ENCODE measurements around the gene COX7A2.

COX7A2 gene, protein sequence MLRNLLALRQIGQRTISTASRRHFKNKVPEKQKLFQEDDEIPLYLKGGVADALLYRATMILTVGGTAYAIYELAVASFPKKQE

DNA sequence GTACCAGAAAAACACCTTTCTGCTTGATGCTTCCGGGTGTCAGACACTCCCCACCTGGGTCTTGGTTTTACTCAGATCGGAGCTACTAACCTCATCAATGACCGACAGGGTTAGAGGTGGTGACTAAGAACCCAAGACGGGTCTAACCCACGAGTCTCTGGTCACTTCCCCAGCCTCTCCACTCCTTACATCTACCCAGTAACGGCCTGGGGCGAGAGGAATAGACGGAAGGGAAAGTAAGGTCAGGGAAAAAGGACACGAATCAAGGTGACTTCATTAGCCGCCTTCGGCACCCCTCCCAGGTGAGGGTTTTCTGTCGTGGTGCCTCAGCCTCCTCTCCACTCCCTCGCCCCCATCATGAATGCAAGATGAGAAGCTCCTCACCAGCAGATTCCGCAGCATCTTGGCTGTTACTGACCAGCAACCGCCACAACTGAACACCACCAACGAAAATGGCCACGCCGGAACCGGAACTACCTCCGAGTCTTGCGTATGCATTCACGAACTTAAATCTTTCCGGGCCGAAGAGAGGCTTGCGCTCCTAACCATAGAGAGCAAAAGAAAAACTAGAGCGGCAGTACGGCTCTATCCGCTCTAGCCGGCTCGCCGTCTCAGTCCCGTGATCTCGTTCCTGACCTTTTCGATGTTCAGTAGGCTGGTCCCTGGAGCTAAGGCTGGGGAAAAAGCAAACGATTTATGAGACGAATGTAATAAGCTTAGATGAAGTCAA is at the start of gene COX7A2:
TSS of gene COX7A2 (minus strand) at position 469 of the 730 bp plus-strand sequence. CDS start at position 402, 67 bp downstream.
- CTCF ChIA-PET: interaction anchor here (1.0 to 2.3 kb wide), 4 partner anchors 15 to 34 kb away, joined by 3 to 12 read pairs (median 6); no protein-coding TSS in a partner anchor

DNA sequence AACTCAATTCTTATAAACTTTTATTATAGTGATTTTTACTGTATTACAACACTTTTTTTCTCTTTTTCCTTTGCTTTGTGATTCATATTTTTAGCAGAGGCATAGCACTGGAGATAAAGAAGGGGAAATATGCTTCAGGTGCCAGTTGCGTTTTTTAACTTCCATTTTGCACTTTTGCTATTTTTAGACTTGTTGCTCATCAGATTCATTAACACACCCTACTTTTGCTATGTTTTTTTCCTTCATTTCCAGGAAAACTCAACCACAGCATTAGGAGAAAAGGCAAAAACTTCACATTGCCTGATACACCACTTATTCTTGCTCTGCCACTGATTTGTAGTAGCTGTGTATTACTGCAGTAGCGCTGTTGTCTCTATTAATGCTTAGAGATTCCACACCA is 49.0 kb upstream of the COX7A2 start:
- DNase-seq (ENCODE audit: extremely low spot score): no peak
- ChIA-PET CTCF (no interaction called here), POLR2A (no interaction called here)
- TF ChIP-seq, protein P1, sequence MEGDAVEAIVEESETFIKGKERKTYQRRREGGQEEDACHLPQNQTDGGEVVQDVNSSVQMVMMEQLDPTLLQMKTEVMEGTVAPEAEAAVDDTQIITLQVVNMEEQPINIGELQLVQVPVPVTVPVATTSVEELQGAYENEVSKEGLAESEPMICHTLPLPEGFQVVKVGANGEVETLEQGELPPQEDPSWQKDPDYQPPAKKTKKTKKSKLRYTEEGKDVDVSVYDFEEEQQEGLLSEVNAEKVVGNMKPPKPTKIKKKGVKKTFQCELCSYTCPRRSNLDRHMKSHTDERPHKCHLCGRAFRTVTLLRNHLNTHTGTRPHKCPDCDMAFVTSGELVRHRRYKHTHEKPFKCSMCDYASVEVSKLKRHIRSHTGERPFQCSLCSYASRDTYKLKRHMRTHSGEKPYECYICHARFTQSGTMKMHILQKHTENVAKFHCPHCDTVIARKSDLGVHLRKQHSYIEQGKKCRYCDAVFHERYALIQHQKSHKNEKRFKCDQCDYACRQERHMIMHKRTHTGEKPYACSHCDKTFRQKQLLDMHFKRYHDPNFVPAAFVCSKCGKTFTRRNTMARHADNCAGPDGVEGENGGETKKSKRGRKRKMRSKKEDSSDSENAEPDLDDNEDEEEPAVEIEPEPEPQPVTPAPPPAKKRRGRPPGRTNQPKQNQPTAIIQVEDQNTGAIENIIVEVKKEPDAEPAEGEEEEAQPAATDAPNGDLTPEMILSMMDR (IDR thresholded peaks at IDR 0.05; ENCODE audit: control extremely low read depth, extremely low read depth, low read depth, missing control alignments): no peak

More for the DNA sequence above, at the start of gene COX7A2:
- POLR2A ChIA-PET: no interaction called here
- peak; percentile 84 for DNase-seq (ENCODE audit: extremely low spot score)
- TF ChIP-seq, protein P1 (IDR thresholded peaks at IDR 0.05; ENCODE audit: control extremely low read depth, extremely low read depth, low read depth, missing control alignments): no peak

DNA sequence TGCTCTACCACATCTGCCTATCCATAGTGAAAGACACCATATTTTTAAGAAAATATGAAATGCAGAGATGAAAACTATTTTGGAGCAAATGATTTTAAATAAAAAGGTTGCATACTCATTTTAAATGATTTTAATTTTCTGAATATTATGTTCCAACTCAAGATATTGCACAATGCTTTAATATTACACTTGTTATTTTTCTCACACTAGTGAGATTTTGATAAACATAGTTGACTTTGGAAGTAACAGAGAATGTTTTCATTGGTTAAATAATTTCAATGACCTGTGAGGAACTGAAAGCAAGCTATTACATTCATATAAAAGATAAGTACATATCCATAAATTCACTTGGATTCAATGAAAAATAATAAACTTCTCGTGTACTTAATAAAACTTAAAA is 48.1 kb upstream of the COX7A2 start:
- CTCF ChIA-PET: no interaction called here
- DNase-seq (ENCODE audit: extremely low spot score): no peak
- POLR2A ChIA-PET: no interaction called here
- TF ChIP-seq, protein P1 (IDR thresholded peaks at IDR 0.05; ENCODE audit: control extremely low read depth, extremely low read depth, low read depth, missing control alignments): no peak

DNA sequence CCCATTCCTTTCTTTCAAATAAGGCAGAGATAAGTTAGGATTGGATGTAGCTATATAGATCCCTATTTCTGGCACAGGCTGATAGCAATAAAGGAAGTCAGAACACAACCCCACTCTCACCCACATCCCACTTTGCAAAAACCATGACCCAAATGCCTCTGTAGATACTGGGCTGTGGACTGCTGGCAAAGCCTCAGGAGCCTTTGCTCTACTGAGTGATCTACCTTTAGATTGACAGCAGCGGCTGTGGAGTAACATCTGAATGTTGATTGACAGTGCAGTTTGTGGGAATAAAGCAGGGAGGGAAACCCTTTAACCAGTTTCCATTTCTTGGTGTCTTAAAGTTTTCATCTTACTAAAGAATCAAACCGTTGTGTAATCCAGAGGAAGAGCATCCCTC is 47.7 kb upstream of the COX7A2 start:
- ChIA-PET CTCF (no interaction called here), POLR2A (no interaction called here)
- TF ChIP-seq, protein P1 (IDR thresholded peaks at IDR 0.05; ENCODE audit: control extremely low read depth, extremely low read depth, low read depth, missing control alignments): no peak
- DNase-seq (ENCODE audit: extremely low spot score): no peak

DNA sequence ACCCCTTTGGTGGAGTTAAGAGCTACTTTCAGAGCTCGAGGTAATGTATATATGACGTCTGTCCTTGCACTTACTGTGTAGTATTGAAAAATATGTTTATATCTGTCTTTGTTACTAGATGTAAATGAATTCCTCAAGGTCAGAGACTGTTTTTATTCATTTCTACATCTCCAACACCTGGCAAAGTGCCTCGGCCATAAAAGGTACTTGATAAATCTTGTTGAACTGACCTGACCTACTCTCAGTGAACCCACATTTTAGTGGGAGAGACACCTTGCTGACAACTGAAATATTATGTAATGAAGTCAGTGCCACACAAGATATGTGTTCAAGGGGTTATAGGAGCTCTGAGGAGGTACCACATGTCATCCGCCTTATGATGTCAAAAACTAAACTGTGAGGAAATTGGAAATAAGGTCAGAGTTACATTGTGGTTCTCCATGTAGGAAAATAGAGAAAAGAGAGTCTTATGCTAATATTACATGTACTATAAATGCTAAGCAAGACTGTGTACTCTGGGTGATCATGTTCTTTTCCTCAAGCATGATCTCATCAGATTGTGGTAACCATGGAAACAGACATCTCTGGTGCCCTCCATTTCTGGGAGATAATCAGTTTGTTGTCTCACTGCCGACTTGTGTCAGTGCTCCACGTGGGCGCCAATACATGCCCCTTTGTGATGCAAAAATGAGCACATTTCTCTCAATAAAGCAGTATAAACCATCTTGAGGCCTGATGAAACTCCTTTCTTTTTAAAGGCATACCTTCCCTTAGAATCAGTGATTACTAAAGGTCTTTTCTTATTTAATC is 46.7 kb upstream of the COX7A2 start:
- POLR2A ChIA-PET: no interaction called here
- CTCF ChIA-PET: interaction anchor here (1.5 kb wide), 1 partner anchor 10 kb away, joined by 6 read pairs; no protein-coding TSS in a partner anchor
- DNase-seq (ENCODE audit: extremely low spot score): no peak
- TF ChIP-seq, protein P1 (IDR thresholded peaks at IDR 0.05; ENCODE audit: control extremely low read depth, extremely low read depth, low read depth, missing control alignments): no peak

DNA sequence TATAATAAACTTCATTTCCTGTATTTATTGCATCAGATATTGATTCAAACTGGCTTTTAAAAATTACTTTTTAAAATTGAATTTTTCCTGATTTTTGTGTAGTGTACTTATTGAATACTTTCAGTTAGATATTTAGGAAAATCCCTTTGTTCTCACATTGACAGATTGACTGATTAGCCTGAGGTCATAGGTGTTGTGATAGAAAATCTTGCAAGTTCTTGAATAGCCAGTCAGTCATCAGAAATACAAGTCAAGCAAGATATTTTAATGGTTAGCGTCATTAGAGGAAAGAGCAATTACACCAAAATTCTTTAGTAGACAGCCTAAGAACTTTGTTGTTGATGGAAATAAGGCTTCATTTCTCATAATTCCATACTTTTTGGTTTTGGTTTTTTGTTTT is 44.4 kb upstream of the COX7A2 start:
- POLR2A ChIA-PET: no interaction called here
- TF ChIP-seq, protein P1 (IDR thresholded peaks at IDR 0.05; ENCODE audit: control extremely low read depth, extremely low read depth, low read depth, missing control alignments): no peak
- CTCF ChIA-PET: interaction anchor here (1.5 kb wide), 1 partner anchor 9 kb away, joined by 4 read pairs; no protein-coding TSS in a partner anchor
- no peak for DNase-seq (ENCODE audit: extremely low spot score)

Data from GM10248 (cell line).